Keratinocyte (primary cell): ENCODE data around the gene MKS1. TPM values are rescaled to one million over a fixed set of nuclear protein-coding genes. Genes with fewer than 3 reads are reported as not detected.

Source experiments
- DNase-seq: peaks from one replicate; pipeline ENCODE4 v3.0.0-alpha.2; 2011; ENCODE audit warnings: low read depth, missing footprints, low spot score
- FAIRE-seq: peaks from 2 replicates; lab custom pipeline; 2011; peaks lifted over from hg19 to GRCh38; lab: Jason Lieb, UNC
- H2AFZ ChIP-seq: 2 replicates; pipeline ENCODE4 v1.6.0; 2012; ENCODE audit warnings: low read length, control low read depth, inconsistent platforms; ENCODE audit not compliant: control insufficient read depth
- H3K27ac ChIP-seq: 2 replicates; pipeline ENCODE4 v1.5.1; 2011; ENCODE audit warnings: low read length; ENCODE audit not compliant: control insufficient read depth, insufficient read depth
- H3K27me3 ChIP-seq: 3 replicates; pipeline ENCODE4 v1.6.0; 2011; ENCODE audit warnings: low read length; ENCODE audit not compliant: control insufficient read depth, insufficient read depth; ENCODE audit errors: extremely low read depth
- H3K36me3 ChIP-seq, 2 experiments: 2 replicates in 1 of 2; 3 replicates in 1 of 2; pipeline ENCODE4 v1.5.1; 2011; ENCODE audit warnings: low read length in 2 of 2, mild to moderate bottlenecking in 1 of 2; ENCODE audit not compliant: control insufficient read depth in 2 of 2, insufficient read depth in 2 of 2; ENCODE audit errors: extremely low read depth in 1 of 2
- H3K4me1 ChIP-seq: 3 replicates; pipeline ENCODE4 v1.5.1; 2011; ENCODE audit warnings: low read length; ENCODE audit not compliant: control insufficient read depth, insufficient read depth; ENCODE audit errors: extremely low read depth
- H3K4me2 ChIP-seq: 3 replicates; pipeline ENCODE4 v1.6.0; 2011; ENCODE audit warnings: low read depth, low read length; ENCODE audit not compliant: control insufficient read depth, insufficient read depth; ENCODE audit errors: extremely low read depth
- H3K4me3 ChIP-seq, 3 experiments: fragments of 200-600 bp in 1 of 3; sonication (generic) in 1 of 3; 2 replicates in 2 of 3; 3 replicates in 1 of 3; pipeline ENCODE4 v1.5.1; 2011 to 2016; ENCODE audit warnings: low read length in 3 of 3, mild to moderate bottlenecking in 3 of 3, control low read depth in 2 of 3, inconsistent platforms in 1 of 3, low read depth in 1 of 3, mixed read lengths in 1 of 3, mixed run types in 1 of 3, moderate library complexity in 1 of 3; ENCODE audit not compliant: control insufficient read depth in 2 of 3, insufficient read depth in 2 of 3; ENCODE audit errors: extremely low read depth in 1 of 3
- H3K79me2 ChIP-seq: 2 replicates; pipeline ENCODE4 v1.6.0; 2012; ENCODE audit warnings: low read length; ENCODE audit not compliant: control insufficient read depth, insufficient read depth
- H3K9ac ChIP-seq: 3 replicates; pipeline ENCODE4 v1.6.0; 2011; ENCODE audit warnings: low read length; ENCODE audit not compliant: control insufficient read depth, insufficient read depth; ENCODE audit errors: extremely low read depth
- H3K9me1 ChIP-seq: 3 replicates; pipeline ENCODE4 v1.6.0; 2011; ENCODE audit warnings: low read length; ENCODE audit not compliant: control insufficient read depth, insufficient read depth; ENCODE audit errors: extremely low read depth
- H3K9me3 ChIP-seq: 2 replicates; pipeline ENCODE4 v1.5.1; 2012; ENCODE audit warnings: low read depth, low read length; ENCODE audit not compliant: control insufficient read depth
- H4K20me1 ChIP-seq: 3 replicates; pipeline ENCODE4 v1.6.0; 2011; ENCODE audit warnings: low read length; ENCODE audit not compliant: control insufficient read depth, insufficient read depth; ENCODE audit errors: extremely low read depth
- EZH2 ChIP-seq: IDR thresholded peaks from one replicate; pipeline ENCODE4 v1.6.1; 2012; ENCODE audit warnings: inconsistent platforms, mild to moderate bottlenecking, low read length, moderate library complexity
- dilution Hi-C: fragments of 300-500 bp; cut with MboI; formaldehyde crosslinking; loops from one replicate; pipeline ENCODE4 v1.7.0; 2020; ENCODE audit warnings: low sequenced_read_pairs; ENCODE audit not compliant: extremely low pct_ligation_motif_present
- polyA plus RNA-seq, 5 experiments: library from polyadenylated mRNA; depleted of rRNA in 3 of 5; stranded (reverse) in 3 of 5; stranded (forward) in 1 of 5; unstranded in 1 of 5; fragments of >200 nt; gene quantifications; 1 replicate in 1 of 5; 2 replicates in 3 of 5; 3 replicates in 1 of 5; pipeline versions ENCODE4 v1.2.1 to v1.2.3, GENCODE V29; 2011 to 2012; ENCODE audit warnings: missing spikeins in 2 of 5, low read depth in 1 of 5, low replicate concordance in 1 of 5
- TF ChIP-seq, protein P1 (sequence below), 3 experiments: IDR thresholded peaks in 1 of 3; conservative IDR thresholded peaks in 1 of 3; optimal IDR thresholded peaks in 1 of 3; 2 replicates in 2 of 3; 3 replicates in 1 of 3; pipeline versions ENCODE3 to v1.5.1; 2011; ENCODE audit warnings: low read length in 3 of 3, mild to moderate bottlenecking in 3 of 3, moderate library complexity in 2 of 3, control low read depth in 1 of 3, inconsistent platforms in 1 of 3; ENCODE audit not compliant: insufficient read depth in 2 of 3; ENCODE audit errors: extremely low read depth in 1 of 3

Gene MKS1
- polyA plus RNA-seq, 1 donor (not counting 4 experiments of a cell fraction or from before 2014, with no cell fraction given): 12.2 TPM

DNA sequence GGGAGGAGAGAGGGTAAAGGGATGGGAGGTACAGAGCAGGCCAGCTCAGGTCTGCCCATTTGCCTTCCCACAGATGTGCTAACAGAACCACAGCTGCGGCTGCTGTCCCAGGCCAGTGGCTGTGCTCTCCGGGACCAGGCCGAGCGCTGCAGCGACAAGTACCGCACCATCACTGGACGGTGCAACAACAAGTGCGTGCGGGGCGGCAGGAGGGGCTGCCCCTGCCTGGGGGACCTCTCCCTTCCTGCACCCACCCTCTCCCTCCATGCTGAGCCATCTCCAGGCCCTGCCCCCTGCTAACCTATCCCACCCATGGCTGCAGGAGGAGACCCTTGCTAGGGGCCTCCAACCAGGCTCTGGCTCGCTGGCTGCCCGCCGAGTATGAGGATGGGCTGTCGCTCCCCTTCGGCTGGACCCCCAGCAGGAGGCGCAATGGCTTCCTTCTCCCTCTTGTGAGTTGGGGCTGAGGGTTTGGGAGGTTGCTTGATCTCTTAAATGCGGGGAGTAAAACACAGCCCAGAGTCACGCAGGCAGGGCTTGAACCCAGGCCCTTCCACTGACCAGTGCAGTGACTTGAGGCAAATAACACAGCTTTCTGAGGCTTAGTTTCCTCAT, 25.3 kb downstream of the MKS1 start:
- Histone ChIP-seq H3K9me1 (no peaks in the 10 kb centered on the region), H3K4me1 (peaks cover 9% of the 10 kb centered on the region), H3K27ac (no peak overlapping the region), H2AFZ (no peak overlapping the region), H3K36me3 (no peaks in the 10 kb centered on the region), H3K79me2 (no peaks in the 10 kb centered on the region), H3K9ac (no peak overlapping the region), H3K27me3 (no peaks in the 10 kb centered on the region), H3K4me2 (no peak overlapping the region), H4K20me1 (no peaks in the 10 kb centered on the region), H3K4me3 (no peak overlapping the region), H3K9me3 (no peaks in the 10 kb centered on the region)
- FAIRE-seq (no peak), DNase-seq (no peak)
- TF ChIP-seq, protein P1, sequence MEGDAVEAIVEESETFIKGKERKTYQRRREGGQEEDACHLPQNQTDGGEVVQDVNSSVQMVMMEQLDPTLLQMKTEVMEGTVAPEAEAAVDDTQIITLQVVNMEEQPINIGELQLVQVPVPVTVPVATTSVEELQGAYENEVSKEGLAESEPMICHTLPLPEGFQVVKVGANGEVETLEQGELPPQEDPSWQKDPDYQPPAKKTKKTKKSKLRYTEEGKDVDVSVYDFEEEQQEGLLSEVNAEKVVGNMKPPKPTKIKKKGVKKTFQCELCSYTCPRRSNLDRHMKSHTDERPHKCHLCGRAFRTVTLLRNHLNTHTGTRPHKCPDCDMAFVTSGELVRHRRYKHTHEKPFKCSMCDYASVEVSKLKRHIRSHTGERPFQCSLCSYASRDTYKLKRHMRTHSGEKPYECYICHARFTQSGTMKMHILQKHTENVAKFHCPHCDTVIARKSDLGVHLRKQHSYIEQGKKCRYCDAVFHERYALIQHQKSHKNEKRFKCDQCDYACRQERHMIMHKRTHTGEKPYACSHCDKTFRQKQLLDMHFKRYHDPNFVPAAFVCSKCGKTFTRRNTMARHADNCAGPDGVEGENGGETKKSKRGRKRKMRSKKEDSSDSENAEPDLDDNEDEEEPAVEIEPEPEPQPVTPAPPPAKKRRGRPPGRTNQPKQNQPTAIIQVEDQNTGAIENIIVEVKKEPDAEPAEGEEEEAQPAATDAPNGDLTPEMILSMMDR (optimal IDR thresholded peaks at IDR 0.05 in 1 of 3, IDR thresholded peaks at IDR 0.05 in 1 of 3, conservative IDR thresholded peaks at IDR 0.05 in 1 of 3; ENCODE audit: extremely low read depth in 1 of 3, insufficient read depth in 2 of 3, low read length in 3 of 3): no peak
- no peak for TF ChIP-seq EZH2
- dilution Hi-C loops: no loop called here

DNA sequence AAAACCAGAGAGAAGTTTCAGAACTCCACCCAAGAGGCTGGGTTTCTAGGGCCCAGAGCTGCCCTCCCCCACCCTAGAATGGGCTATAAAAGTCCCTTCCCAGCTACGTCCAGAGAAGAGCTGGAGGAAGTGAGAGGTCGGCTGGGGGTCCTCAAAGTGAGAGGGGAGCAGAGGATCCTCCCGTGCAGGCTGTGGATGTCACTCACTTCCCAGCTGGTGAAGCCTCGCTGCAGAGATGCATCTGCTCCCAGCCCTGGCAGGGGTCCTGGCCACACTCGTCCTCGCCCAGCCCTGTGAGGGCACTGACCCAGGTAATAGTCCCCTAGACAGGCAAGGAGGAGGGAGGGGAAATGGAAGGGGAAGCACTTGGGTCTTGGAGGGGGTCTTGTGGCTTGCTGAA, 26.4 kb downstream of the MKS1 start, which contains the start of gene EPX:
Gene EPX, plus strand, starts transcription at position 115 of the 400 bp plus-strand sequence. Its CDS starts 121 bp downstream, at position 236.
- H3K79me2 ChIP-seq: no peaks in the 10 kb centered on the region
- TF ChIP-seq, protein P1 (optimal IDR thresholded peaks at IDR 0.05 in 1 of 3, IDR thresholded peaks at IDR 0.05 in 1 of 3, conservative IDR thresholded peaks at IDR 0.05 in 1 of 3; ENCODE audit: extremely low read depth in 1 of 3, insufficient read depth in 2 of 3, low read length in 3 of 3): no peak
- DNase-seq (no peak), FAIRE-seq (no peak)
- peaks cover 2% of the 10 kb centered on the region for H3K27me3 ChIP-seq
- no peak within 1 kb of the TSS for H3K27ac ChIP-seq
- no peaks in the 10 kb centered on the region for H3K9me1 ChIP-seq
- H3K9me3 ChIP-seq: no peaks in the 10 kb centered on the region
- no peak within 1 kb of the TSS for H3K9ac ChIP-seq
- no peaks in the 10 kb centered on the region for H4K20me1 ChIP-seq
- no peak within 1 kb of the TSS for H3K4me2 ChIP-seq
- H3K36me3 ChIP-seq: no peaks in the 10 kb centered on the region
- dilution Hi-C loops: no loop called here
- no peak within 1 kb of the TSS for H2AFZ ChIP-seq
- H3K4me1 ChIP-seq: peaks cover 9% of the 10 kb centered on the region
- no peak within 1 kb of the TSS for H3K4me3 ChIP-seq
